HuH-7 (cell line): ENCODE measurements around the gene ZBTB16.
"Not testable (repeated sequence)": the region's sequence is repeated elsewhere in the genome, so short reads cannot be mapped to it uniquely, and the experiment has no call there.

Source experiments
- DNase-seq: peaks from one replicate; pipeline ENCODE4 v3.0.0; 2011; ENCODE audit warnings: low spot score

The ZBTB16 gene

DNA sequence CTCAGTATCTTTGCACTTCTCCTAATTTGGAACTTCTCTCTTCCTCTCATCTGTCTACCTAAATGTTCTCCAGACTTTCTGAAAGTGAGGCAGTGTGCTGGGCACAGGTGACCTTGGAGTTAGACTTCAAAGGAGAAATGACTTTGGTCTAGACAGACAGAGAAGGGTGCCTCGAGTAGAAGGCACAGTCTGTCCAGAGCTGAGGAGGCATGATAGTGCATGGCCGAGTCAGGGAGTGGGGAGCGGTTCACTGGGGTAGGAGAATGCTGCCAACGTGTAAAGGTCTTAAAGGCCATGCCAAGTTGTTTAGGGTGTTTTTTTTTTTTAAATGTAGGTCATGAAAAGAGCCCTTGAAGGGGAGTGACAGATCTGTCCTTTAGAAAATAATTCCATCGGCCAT lies 17.3 kb upstream of the ZBTB16 start:
- DNase-seq, result no peak

- no peak for DNase-seq
Observed at GRCh38 chr11:114044042-114044871, 15.3 kb upstream of the ZBTB16 start.

DNA sequence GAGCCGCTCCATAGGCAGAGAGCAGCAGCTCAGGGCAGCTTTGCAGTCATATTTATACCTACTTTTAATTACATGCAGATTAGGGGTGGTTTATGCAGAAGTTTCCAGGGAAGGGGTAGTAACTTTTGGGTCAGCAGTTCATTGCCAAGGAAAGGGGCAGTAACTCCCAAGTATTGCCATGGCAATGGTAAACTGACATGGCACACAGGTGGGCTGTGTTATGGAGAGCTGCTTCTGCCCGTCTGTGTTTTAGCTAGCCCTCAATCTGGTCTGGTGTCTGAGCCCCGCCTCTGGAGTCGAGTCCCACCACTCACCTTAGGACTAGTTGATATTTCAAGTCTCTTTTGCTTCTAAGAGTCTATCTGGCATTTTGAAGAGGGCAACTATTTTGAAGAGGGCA lies 12.2 kb upstream of the ZBTB16 start:
- no peak for DNase-seq

DNA sequence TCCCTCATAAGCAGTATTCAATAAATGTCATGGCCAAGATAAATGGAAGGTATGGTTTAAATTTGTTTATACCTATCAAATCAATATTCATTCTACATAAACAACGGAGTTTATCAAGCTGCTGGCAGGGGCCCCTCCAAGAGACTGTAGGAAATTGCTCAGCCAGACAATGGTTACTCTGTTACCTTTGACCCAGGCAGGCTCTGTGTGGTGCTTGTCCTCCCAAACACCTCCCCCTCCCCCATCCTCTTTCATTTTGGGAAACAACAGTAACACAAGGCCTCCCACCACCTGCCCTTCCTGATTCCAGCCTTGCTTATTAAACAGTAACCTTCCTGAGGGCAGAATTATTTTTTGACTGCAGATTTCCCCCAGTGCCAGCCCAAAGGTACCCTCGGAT lies 10.5 kb upstream of the ZBTB16 start:
- DNase-seq, result no peak

DNA sequence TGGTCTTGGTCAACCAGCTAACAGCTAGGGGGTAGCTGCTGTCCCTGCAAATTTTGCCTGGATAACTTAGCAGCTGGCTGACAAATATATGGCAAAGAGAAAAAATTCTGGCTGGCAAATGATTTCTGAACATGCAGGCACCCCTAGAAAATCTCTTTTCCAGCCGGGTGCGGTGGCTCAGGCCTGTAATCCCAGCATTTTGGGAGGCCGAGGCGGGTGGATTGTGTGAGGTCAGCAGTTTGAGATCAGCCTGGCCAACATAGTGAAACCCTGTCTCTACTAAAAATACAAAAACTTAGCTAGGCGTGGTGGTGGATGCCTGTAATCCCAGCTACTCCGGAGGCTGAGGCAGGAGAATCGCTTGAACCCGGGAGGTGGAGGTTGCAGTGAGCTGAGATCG lies 9.7 kb upstream of the ZBTB16 start:
- not testable (repeated sequence) for DNase-seq

GRCh38 chr11:114050258-114050927 lies 9.1 kb upstream of the ZBTB16 start:
- no peak for DNase-seq

DNA sequence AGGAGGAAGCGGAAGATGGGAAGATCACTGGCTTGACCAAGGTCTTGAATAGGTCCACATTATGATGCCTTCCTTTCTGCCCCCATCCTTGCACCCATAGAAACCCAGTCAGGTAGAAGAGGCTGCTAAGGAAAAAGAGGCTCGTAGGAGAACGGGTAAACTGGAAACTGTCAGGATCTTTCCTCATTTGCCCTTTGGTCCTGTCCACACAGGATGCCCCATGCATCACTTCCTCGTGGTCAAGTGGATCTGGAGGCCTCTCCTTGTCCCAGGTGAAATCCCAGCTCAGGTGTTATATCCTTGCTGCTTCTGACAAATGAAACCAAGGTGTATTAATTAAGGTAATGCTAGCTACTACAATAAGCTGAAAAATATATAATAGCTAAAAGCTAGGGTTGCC lies 8.0 kb upstream of the ZBTB16 start:
- DNase-seq, result no peak

DNA sequence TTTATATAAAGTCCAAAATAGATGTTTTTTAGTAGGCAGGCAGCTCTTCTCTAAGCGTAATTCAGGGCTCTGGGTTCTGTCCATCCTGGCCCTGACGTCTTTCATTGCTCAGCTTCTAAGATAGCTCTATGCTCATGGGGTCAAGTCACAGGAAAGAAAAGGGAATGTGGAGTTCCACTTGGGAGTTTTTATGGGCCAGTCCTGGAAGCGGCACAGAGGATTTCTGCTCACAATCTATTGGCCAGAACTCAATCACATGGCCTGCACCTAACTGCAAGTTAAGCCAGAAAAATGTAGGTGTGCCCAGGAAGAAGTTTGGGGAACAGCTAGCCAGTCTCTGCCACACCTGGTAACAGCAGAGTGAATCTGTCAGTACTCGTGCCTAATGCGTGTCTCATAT lies 7.4 kb upstream of the ZBTB16 start:
- no peak for DNase-seq

DNA sequence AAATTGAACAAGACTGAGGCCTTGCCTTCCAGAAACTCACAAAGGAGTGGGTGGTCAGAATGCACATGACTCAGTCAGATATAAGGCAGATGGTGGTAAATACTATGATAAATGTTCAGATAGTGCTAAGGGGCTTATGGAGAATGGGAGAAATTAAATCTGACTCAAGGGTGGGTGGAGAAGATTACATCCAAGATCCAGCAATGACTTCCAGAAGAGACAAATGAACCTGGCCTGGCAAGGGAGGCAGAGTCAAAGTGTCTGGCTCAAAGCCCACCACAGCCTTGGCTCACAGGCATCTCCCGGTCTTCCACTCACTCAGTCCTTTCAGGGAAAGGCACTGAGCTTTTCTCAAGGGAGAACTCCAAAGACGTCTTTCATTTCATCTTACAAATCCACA lies 6.1 kb upstream of the ZBTB16 start:
- no peak for DNase-seq

DNA sequence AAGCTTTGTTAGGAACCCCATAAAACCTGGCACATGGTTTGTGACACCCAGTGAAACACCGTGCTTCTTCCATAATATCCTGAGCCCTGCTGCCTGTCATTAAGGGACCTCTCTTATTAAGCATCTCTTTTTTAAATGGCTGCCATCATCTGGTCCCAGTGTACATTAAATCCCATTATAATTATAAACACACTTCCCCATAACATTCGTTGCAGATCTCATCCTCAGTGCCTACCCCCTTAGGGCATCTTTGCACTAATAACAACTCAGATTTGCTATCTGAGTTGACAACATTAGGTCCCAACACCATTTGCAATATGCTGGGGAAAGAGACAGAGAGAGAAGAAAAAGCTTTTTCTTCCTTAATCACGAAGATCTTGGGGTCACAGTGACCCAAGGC lies 4.7 kb upstream of the ZBTB16 start:
- no peak for DNase-seq

DNA sequence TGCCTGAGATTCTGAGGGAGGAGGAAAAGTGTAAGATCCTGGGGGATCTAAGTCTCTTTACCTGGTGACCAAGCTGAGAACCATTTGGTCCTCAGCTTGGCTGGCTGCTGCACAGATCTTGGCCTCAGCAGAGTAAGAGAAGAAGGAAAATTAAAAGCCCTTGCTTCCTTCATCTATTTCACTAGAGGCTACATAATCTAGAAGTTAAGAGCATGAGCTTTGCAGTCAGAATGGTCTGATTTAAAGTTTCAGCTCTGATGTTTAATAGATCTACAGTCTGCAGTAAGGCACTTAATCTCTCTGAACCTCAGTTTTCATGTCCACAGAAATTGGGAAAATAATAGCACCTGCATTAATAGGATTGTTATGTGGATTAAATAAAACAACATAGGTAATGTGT lies 3.1 kb upstream of the ZBTB16 start:
- no peak for DNase-seq

DNA sequence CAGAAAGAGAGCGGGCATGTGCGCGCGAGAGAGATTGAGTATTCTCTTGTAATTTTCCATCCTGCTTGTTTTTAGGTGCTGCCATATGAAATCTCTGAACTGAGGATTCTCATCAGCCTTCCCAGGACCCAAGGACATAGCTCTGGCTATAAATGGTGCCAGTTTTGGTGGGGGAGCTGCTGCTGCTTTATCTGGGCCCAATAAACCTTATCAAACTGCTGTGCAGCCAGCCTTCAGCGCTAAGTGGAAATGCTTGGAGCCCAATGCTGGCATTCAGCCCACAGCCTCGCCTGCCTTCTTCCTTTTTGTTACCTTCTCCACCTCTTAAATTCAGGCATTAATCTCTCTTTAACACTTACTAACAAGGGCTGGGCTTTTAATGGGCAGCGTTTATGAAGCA lies 2.4 kb upstream of the ZBTB16 start:
- DNase-seq, result no peak

DNA sequence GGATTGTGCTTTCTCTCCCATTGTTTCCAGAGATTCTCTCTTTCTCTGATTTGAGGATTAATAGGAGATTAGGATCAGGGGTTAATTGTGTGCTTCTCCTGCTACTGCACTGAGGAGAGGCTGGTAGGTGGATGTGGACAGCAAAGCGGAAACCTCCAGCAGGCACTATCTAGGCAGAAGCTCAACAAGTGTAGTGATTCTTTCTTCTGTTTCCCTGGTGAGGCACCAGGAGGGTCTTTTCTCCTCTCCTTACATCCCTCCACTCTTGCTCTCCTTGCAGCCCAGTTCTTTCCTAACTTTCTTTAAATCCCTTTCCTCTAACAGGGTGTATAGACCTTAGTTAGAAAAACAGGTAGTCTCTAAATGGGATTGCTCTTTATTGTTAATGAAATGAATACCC lies 1.9 kb upstream of the ZBTB16 start:
- DNase-seq, result no peak

DNA sequence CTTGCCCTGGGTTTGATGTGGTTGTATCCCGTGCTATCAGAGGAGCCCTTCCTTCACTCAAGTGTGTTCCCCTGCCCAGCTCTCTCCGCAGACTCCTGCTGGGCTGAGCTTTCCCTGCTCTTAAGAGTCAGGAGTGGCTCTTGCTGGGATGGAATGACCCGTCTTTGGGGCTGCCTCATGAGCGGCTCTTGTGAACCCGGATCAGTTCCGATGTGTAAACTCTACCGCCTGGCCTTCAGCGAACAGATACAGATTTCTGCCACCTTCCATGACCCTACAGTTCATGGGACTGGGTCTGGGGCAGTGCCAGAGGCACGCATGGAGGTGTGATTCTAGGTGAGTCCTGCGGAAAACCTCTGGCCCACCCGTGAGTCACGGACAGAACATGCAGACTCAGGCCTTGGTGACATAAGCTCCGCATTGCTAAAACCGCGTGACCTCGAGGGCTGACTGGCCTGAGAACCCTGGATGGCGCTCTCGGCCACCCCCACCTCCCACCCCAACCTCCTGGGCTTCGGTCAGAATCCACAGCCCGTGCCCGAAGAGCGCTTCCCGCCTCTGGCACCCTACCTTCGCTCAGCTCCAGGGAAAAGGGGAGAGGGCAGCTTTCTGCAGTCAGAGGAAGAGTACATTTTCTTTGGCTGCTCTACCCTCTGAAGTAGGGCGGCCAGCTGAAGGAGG lies 1.3 kb upstream of the ZBTB16 start:
- no peak for DNase-seq

DNA sequence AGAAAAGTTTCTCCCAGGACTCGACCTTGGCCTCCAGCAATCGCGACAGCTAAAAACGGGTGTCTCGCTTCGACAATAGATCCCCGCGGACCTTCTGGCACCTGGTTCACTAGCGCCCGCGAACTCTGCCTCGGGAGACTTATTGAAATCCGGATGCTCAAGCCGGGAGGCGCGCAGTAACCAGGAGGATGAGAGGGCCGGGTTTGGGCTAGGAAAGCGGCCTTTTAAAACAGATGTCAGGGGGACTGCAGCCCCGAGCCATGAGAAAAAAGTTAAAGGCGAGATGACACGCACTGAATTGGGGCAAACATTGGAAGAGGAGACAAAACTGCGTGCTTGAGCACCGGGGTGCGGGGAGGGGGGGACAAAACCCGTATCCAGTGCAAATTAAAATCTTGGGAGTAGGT lies 637 bp upstream of the ZBTB16 start:
- DNase-seq, result no peak

- peak; percentile 55 for DNase-seq
Observed at GRCh38 chr11:114059984-114060391, 477 bp downstream of the ZBTB16 start.

GRCh38 chr11:114060392-114061047 lies 1.0 kb downstream of the ZBTB16 start:
- no peak for DNase-seq

GRCh38 chr11:114061048-114061680 lies 1.7 kb downstream of the ZBTB16 start:
- DNase-seq, result peak; percentile 44

- DNase-seq, result no peak
Observed at GRCh38 chr11:114061681-114062049, 2.2 kb downstream of the ZBTB16 start.

GRCh38 chr11:114062272-114062671 lies 2.8 kb downstream of the ZBTB16 start:
- DNase-seq, result no peak

GRCh38 chr11:114063149-114063828 lies 3.8 kb downstream of the ZBTB16 start:
- no peak for DNase-seq

DNA sequence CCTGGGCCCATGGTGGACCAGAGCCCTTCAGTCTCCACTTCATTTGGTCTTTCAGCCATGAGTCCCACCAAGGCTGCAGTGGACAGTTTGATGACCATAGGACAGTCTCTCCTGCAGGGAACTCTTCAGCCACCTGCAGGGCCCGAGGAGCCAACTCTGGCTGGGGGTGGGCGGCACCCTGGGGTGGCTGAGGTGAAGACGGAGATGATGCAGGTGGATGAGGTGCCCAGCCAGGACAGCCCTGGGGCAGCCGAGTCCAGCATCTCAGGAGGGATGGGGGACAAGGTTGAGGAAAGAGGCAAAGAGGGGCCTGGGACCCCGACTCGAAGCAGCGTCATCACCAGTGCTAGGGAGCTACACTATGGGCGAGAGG lies 4.3 kb downstream of the ZBTB16 start:
- no peak for DNase-seq
